ENCODE measurements around the gene APP.
A peak's percentile ranks its signal among the peaks of the same experiment; 100 is the strongest.

Gene APP

DNA sequence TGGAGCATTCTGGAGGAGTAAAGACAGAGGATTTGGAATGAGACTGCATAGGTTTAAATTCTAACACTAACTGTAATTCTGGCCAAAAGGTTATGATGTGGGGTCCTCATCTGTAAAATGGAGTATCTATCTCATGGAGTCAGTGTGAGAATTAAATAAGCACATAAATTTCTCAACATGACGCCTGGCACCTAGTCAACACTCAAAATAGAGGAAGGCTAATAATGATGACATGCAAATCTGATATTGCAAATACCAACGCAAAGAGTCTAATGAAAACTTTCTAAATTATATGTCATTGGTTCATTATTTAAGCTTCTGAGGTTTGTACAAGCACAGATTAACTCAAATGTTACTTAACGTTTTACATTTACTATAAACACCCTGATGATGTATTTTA lies 29.6 kb downstream of the APP start:
- Mint-ChIP-seq H3K4me1 (no peaks in the 10 kb centered on the region), H3K27ac (no peak overlapping the region), H3K27me3 (ENCODE audit: low read depth, poor library complexity) (peaks cover 2% of the 10 kb centered on the region), H3K36me3 (ENCODE audit: low read depth) (peaks cover 72% of the 10 kb centered on the region), H3K4me3 (no peak overlapping the region), H3K9me3 (peaks cover 11% of the 10 kb centered on the region)
- DNase-seq = no peak
- TF ChIP-seq, protein P1, sequence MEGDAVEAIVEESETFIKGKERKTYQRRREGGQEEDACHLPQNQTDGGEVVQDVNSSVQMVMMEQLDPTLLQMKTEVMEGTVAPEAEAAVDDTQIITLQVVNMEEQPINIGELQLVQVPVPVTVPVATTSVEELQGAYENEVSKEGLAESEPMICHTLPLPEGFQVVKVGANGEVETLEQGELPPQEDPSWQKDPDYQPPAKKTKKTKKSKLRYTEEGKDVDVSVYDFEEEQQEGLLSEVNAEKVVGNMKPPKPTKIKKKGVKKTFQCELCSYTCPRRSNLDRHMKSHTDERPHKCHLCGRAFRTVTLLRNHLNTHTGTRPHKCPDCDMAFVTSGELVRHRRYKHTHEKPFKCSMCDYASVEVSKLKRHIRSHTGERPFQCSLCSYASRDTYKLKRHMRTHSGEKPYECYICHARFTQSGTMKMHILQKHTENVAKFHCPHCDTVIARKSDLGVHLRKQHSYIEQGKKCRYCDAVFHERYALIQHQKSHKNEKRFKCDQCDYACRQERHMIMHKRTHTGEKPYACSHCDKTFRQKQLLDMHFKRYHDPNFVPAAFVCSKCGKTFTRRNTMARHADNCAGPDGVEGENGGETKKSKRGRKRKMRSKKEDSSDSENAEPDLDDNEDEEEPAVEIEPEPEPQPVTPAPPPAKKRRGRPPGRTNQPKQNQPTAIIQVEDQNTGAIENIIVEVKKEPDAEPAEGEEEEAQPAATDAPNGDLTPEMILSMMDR (IDR thresholded peaks at IDR 0.05) = no peak

DNA sequence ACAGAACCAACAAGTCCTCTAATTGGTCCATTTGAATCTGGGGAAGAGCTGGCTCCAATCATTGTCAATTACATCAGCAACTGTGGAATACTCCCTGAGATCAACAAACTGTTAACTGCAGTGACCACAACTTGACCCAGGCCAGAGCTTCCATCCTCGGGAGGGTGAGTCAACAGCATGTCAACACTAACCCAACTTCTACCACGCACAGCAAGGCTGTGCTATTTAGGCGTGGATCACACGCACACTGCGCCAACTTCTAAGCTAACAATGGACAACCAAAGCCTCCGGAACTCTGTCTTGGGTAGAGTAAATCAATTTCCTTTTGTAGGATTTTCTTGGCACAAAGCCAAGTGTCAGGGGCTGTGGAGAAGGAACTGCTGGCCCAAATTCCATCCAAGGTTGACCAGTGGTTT lies 30.4 kb downstream of the APP start:
- Mint-ChIP-seq H3K36me3 (ENCODE audit: low read depth) (peaks cover 72% of the 10 kb centered on the region), H3K4me1 (no peaks in the 10 kb centered on the region), H3K27me3 (ENCODE audit: low read depth, poor library complexity) (peaks cover 4% of the 10 kb centered on the region), H3K9me3 (peaks cover 11% of the 10 kb centered on the region), H3K27ac (no peak overlapping the region), H3K4me3 (no peak overlapping the region)
- DNase-seq = no peak
- TF ChIP-seq, protein P1 (IDR thresholded peaks at IDR 0.05) = no peak

- TF ChIP-seq, protein P1 (IDR thresholded peaks at IDR 0.05) = no peak
- Mint-ChIP-seq H3K4me1 (no peaks in the 10 kb centered on the region), H3K4me3 (no peak overlapping the region), H3K36me3 (ENCODE audit: low read depth) (peaks cover 77% of the 10 kb centered on the region), H3K9me3 (peaks cover 11% of the 10 kb centered on the region), H3K27me3 (ENCODE audit: low read depth, poor library complexity) (peaks cover 7% of the 10 kb centered on the region), H3K27ac (peak overlapping the region; percentile 59)
- DNase-seq = no peak
Observed at GRCh38 chr21:26138615-26139257, 31.8 kb downstream of the APP start.

DNA sequence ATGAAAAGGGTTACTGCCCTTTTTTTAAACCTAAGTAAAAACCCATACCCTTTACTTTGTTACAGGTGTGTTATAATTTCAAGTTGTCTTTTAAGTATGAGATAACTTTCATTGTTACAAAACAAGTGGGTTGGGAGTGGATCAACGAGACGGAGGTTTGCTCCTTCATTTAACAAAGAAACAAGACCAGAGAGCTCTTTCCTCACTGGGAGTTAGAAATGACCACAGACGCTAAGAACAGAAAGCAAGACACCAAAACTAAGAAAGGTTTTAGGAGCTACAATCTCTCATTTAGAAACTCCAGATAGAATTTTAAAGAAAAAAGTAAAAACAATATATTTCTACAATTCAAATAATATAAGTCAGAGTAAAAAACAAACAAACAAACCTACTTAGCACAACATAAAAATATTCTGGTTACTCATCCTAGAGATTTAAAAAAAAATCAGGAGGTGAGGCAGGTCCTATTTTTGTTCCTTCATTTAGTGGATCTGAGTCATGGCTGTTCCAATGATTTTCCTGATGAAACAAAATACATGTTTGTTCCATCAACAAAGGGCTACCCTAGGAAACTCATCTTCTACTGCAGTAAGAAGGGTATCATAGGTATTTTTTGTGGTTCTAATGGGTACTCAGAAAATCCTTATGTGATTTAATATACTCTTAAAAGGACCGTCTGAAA lies 33.0 kb downstream of the APP start:
- peaks cover 75% of the 10 kb centered on the region for H3K36me3 Mint-ChIP-seq (ENCODE audit: low read depth)
- DNase-seq = no peak
- H3K9me3 Mint-ChIP-seq = peaks cover 11% of the 10 kb centered on the region
- no peaks in the 10 kb centered on the region for H3K4me1 Mint-ChIP-seq
- H3K27me3 Mint-ChIP-seq (ENCODE audit: low read depth, poor library complexity) = peaks cover 7% of the 10 kb centered on the region
- H3K4me3 Mint-ChIP-seq = no peak overlapping the region
- TF ChIP-seq, protein P1 (IDR thresholded peaks at IDR 0.05) = no peak
- no peak overlapping the region for H3K27ac Mint-ChIP-seq

DNA sequence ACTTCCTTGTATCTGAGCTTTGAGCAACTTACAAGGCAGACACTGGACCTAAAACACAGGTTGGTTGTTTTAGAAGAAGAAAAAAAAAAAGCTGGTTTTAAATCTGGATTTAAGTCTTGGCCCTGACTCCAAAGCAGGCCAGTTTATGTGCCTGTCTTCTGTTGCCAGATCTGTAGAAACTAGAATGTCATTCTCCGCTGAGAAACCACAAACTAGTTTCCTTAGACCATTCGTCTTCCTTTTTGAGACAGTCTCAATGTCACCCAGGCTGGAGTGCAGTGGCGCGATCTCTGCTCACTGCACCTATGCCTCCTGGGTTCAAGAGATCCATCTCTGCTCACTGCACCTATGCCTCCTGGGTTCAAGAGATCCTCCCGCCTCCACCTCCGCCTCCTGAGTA lies 33.9 kb downstream of the APP start:
- Mint-ChIP-seq H3K4me3 (no peak overlapping the region), H3K36me3 (ENCODE audit: low read depth) (peaks cover 72% of the 10 kb centered on the region), H3K9me3 (peaks cover 11% of the 10 kb centered on the region), H3K27ac (peak overlapping the region; percentile 95), H3K4me1 (no peaks in the 10 kb centered on the region), H3K27me3 (ENCODE audit: low read depth, poor library complexity) (peaks cover 7% of the 10 kb centered on the region)
- TF ChIP-seq, protein P1 (IDR thresholded peaks at IDR 0.05) = no peak
- DNase-seq = no peak

GRCh38 chr21:26135520-26135919 lies 35.0 kb downstream of the APP start:
- no peaks in the 10 kb centered on the region for H3K4me1 Mint-ChIP-seq
- H3K4me3 Mint-ChIP-seq = no peak overlapping the region
- peaks cover 64% of the 10 kb centered on the region for H3K36me3 Mint-ChIP-seq (ENCODE audit: low read depth)
- no peak overlapping the region for H3K27ac Mint-ChIP-seq
- TF ChIP-seq, protein P1 (IDR thresholded peaks at IDR 0.05) = no peak
- H3K9me3 Mint-ChIP-seq = peaks cover 11% of the 10 kb centered on the region
- peaks cover 7% of the 10 kb centered on the region for H3K27me3 Mint-ChIP-seq (ENCODE audit: low read depth, poor library complexity)
- no peak for DNase-seq

Measured in nephron progenitor cell (in vitro differentiated cells).